MCF 10A (cell line): Measurements from ENCODE around the gene LRRC10B. TPM values are rescaled to one million over a fixed set of nuclear protein-coding genes. Genes with fewer than 3 reads are reported as not detected.

Experiments
- BruUV-seq: library from RNA; stranded (reverse); fragments of 400-500 nt; replicated peaks from 2 replicates; lab custom pipeline; 2021; lab: Mats Ljungman, UMichigan
- CTCF ChIA-PET: fragments of 300-600 bp; sonication (Branson Sonifier 250); formaldehyde crosslinking; extraction: SDS; loops from one replicate; lab custom pipeline; 2021; ENCODE audit warnings: antibody characterized with exemption, inconsistent platforms; lab: Yijun Ruan, JAX
- POLR2A ChIA-PET: fragments of 300-600, 350-650 bp; sonication (Branson Sonifier 250); formaldehyde crosslinking; extraction: SDS; loops from one replicate; lab custom pipeline; 2020; ENCODE audit warnings: antibody characterized with exemption, inconsistent platforms; lab: Yijun Ruan, JAX
- DNase-seq: peaks from one replicate; pipeline ENCODE4 v3.0.0-alpha.2; 2018; ENCODE audit not compliant: unreplicated experiment
- H3K27ac Mint-ChIP-seq: one replicate; pipeline ENCODE4 v1.8.0; 2022; ENCODE audit warnings: mild to moderate bottlenecking, low read depth, mixed read lengths; ENCODE audit not compliant: unreplicated experiment
- H3K27me3 Mint-ChIP-seq: one replicate; pipeline ENCODE4 v1.8.0; 2022; ENCODE audit warnings: mixed read lengths; ENCODE audit not compliant: insufficient read depth, unreplicated experiment
- H3K36me3 Mint-ChIP-seq: one replicate; pipeline ENCODE4 v1.8.0; 2022; ENCODE audit warnings: mild to moderate bottlenecking, moderate library complexity, mixed read lengths; ENCODE audit not compliant: insufficient read depth, unreplicated experiment
- H3K4me1 Mint-ChIP-seq: one replicate; pipeline ENCODE4 v1.8.0; 2022; ENCODE audit warnings: mixed read lengths; ENCODE audit not compliant: insufficient read depth, unreplicated experiment
- H3K4me3 Mint-ChIP-seq: one replicate; pipeline ENCODE4 v1.8.0; 2022; ENCODE audit warnings: mild to moderate bottlenecking, moderate library complexity, mixed read lengths; ENCODE audit not compliant: unreplicated experiment
- H3K9me3 Mint-ChIP-seq: one replicate; pipeline ENCODE4 v1.8.0; 2022; ENCODE audit warnings: mixed read lengths; ENCODE audit not compliant: unreplicated experiment
- CTCF ChIP-seq: fragments of 200-600 bp; IDR thresholded peaks from one replicate; pipeline ENCODE4 v1.8.0; 2022; ENCODE audit warnings: antibody characterized with exemption, mild to moderate bottlenecking; ENCODE audit not compliant: unreplicated experiment
- intact Hi-C: fragments of 100-400 bp; cut with micrococcal nuclease; formaldehyde crosslinking; loops from 2 replicates; pipeline ENCODE4 v1.14.1; 2022
- total RNA-seq: library from RNA; stranded (reverse); gene quantifications from 2 replicates; pipeline ENCODE4 v1.2.3, GENCODE V29; 2022

Gene LRRC10B
- total RNA-seq, 1 experiment from 2014 or later, result not detected

DNA sequence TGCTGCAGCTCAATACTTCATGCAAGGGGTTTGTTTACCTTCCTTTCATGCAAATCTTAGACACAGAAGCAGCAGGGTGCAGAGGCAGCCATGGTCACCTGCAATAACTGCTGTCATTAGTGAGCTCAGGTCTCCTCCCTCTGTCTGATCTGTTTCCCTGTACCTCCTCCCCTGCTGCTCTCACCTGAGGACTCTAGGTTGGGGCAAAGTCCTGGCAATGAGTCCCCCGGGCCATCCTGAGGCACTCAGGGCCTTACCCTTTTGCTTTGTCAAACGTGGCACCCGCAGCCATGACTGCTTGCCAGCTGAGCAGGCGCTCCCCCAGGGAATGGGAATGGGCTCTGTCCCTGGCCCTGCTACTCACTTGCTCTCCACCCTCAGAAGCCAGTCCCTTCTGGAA lies 3.9 kb downstream of the LRRC10B start:
- H3K27me3 Mint-ChIP-seq, result peaks cover 8% of the 10 kb centered on the region
- no peak for TF ChIP-seq CTCF
- intact Hi-C loops, result no loop called here

GRCh38 chr11:61513143-61513765 lies 4.7 kb downstream of the LRRC10B start:
- Mint-ChIP-seq H3K4me3 (no peak overlapping the region), H3K27me3 (no peaks in the 10 kb centered on the region), H3K4me1 (no peaks in the 10 kb centered on the region), H3K27ac (no peak overlapping the region), H3K36me3 (no peaks in the 10 kb centered on the region), H3K9me3 (no peaks in the 10 kb centered on the region)
- ChIA-PET CTCF (interaction anchor here (0.7 to 3.2 kb wide), 5 partner anchors 18 to 47 kb away, joined by 3 to 18 read pairs (median 4); no protein-coding TSS in a partner anchor), POLR2A (interaction anchor here (0.6 kb wide), 2 partner anchors 56 to 240 kb away, joined by 3 read pairs; no protein-coding TSS in a partner anchor)
- BruUV-seq, result no TSS peak
- DNase-seq, result no peak
- intact Hi-C loops, result no loop called here
- TF ChIP-seq CTCF, result no peak

More for the DNA sequence above, 3.9 kb downstream of the LRRC10B start:
- H3K27ac Mint-ChIP-seq, result no peak overlapping the region
- POLR2A ChIA-PET, result no interaction called here
- DNase-seq, result no peak
- BruUV-seq, result no TSS peak
- H3K36me3 Mint-ChIP-seq, result no peaks in the 10 kb centered on the region
- H3K9me3 Mint-ChIP-seq, result no peaks in the 10 kb centered on the region
- no peak overlapping the region for H3K4me3 Mint-ChIP-seq
- CTCF ChIA-PET, result interaction anchor here (0.5 to 3.2 kb wide), 5 partner anchors 17 to 126 kb away, joined by 3 to 18 read pairs (median 4); no protein-coding TSS in a partner anchor
- H3K4me1 Mint-ChIP-seq, result no peaks in the 10 kb centered on the region

- POLR2A ChIA-PET, result no interaction called here
- BruUV-seq, result no TSS peak
Measured at GRCh38 chr11:61514050-61514917, 5.7 kb downstream of the LRRC10B start.

More at GRCh38 chr11:61514050-61514917, 5.7 kb downstream of the LRRC10B start:
- TF ChIP-seq CTCF, result no peak
- Mint-ChIP-seq H3K36me3 (no peaks in the 10 kb centered on the region), H3K4me3 (no peak overlapping the region), H3K27me3 (no peaks in the 10 kb centered on the region), H3K4me1 (no peaks in the 10 kb centered on the region), H3K9me3 (no peaks in the 10 kb centered on the region), H3K27ac (no peak overlapping the region)
- CTCF ChIA-PET, result interaction anchor here (0.6 to 3.2 kb wide), 14 partner anchors 9 to 384 kb away, joined by 3 to 18 read pairs (median 4); no protein-coding TSS in a partner anchor
- intact Hi-C loops, result no loop called here
- DNase-seq, result no peak
